Activated naive CD4-positive, alpha-beta T cell treated with Interleukin-2 at 50 U/mL for 16 hours (primary cell): ENCODE measurements around the gene STXBP4.

ENCODE experiments used
- DNase-seq: peaks from one replicate; pipeline ENCODE4 v3.0.0-alpha.2; 2020

The STXBP4 gene

DNA sequence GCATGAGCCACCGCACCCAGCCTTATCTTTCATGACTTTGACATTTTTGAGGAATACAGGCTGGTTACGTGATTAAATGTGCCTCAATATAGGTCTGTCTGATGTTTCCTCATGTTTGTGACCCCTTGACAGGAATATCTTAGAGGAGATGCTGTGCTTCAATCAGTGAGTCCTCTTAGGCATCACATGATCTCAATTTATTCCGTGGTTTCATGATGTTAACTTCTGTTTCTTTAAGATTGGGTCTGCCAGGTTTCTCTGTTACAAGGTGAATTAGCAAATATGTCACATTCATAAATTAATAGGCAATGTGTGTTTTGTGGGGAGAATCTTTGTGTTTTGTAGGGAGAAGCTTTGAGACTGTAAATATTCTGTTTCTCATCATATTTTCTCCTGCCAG lies 3.3 kb downstream of the STXBP4 start:
- DNase-seq, result no peak

DNA sequence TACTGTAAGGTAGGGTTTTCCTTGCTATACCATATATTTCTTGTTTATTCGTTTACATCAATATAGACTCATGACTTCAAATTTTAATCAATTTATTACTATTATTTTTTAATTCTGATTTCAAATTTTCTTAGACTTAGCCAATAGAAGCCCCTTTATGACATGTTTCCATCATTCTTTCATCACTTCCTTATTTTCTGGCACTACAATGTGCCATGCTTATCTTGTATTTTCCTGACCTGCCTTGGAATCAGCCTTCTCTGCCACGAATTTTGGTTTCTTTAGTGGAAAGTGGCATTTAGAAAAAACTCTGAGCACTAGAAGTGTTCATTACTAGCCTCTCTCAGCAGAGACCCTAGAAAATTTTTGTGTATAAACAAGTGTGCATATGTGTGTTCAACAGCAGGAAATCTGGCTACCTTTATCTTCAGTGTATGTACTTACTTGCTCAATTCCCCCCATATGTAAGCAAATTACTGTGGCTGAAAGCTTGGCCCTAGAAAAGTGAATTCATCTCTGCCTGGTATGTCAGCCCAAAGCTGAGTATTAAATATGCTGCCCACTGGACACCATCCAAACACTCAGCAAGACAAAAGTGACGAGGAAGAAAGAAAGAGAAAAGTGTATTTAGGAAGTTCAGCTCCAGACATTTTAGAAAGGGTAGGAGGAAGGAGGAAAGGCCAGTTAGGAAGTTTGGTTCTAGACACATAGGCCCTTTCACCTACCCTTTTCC lies 4.0 kb downstream of the STXBP4 start:
- no peak for DNase-seq

DNA sequence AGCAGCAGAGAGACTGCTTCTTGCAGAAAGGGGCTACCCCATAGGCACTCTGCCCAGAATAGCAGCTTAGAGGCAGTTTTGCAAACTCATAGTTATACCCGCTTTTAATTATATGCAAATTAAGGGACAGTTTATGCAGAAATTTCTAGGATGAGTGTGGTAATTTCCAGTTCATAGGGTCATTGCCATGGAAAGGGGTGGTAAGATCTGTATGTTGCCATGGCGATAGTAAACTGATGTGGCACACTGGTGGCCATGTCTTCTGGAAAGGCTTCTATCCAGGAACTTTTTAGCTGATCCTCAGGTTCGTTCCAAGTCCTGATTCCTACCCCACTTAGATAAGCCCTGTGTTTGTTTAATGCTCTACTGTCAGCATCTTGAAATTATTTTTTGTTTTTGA lies 6.2 kb downstream of the STXBP4 start:
- no peak for DNase-seq

GRCh38 chr17:54976316-54976715 lies 7.8 kb downstream of the STXBP4 start:
- DNase-seq, result no peak

DNA sequence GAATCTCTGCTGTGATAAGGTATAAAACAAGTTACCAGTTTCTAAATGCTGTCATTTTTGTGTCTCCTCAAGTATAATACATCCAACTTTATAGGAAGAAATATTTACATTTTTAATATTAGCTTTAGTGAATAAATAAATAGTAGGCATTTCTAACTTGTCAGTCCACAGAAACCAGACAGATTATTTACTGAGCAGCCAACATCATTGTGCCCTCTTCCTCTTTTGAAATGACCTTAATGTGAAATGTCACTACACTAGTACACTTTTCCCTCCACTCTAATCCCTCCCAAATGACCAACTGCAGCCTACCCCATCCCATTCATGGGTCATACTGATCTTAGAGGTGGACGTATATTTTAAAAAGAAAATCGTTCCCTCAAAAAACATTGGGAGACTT lies 9.2 kb downstream of the STXBP4 start:
- no peak for DNase-seq

DNA sequence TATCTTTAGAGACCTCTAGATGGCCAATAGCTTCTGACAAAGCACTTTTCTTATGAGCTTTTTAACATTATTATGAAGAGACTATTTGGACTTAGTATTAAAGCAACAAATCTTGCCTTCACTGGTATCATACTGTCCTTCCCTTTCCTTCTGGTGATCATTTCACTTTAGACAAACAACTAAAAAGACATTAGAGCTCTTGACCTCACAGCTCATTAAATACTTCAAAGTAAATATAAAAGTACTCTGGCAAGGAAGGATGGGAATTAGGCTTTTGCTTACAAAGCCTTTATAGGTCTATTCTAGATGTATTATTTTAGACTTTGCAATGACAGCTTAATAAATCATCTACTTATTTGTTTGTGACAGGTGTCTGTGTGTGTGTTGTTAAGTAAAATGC lies 11.1 kb downstream of the STXBP4 start:
- DNase-seq, result no peak

GRCh38 chr17:54980375-54980774 lies 11.8 kb downstream of the STXBP4 start:
- no peak for DNase-seq

DNA sequence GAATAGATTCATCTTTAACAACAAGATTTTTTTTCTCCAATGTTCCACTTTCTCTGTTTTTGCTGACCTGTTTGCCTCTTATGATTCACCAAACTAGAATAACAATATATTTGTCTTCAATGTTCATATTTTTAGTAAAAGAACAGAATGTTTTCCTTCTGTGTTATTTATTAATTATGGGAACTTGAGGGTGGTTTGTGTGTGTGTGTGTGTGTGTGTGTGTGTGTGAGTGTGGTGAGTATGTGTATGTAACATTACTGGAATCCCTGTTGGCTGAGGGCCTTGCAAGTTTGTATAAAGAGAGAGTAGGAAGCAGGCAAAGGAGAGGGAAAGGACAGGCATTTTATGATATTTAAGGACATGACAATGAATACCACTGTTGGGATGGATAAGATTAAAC lies 13.8 kb downstream of the STXBP4 start:
- no peak for DNase-seq

DNA sequence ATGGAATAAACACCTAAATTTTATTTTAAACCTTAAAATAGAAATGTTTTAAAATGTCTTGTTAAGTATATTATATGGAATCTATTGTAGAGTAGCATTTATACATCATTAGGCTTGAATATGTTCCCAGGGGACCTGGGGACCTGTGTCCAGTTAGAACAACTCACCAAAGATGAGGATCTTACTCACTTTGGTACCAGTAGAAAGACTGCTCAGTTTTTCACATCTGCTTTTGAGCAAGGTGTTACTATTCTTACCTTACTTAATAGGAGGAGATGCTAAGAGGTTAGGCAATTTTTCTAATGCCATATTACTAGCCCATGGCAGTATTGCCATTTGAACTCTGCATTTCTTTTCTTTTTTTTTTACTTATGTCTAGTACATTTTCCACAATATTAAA lies 14.7 kb downstream of the STXBP4 start:
- no peak for DNase-seq

DNA sequence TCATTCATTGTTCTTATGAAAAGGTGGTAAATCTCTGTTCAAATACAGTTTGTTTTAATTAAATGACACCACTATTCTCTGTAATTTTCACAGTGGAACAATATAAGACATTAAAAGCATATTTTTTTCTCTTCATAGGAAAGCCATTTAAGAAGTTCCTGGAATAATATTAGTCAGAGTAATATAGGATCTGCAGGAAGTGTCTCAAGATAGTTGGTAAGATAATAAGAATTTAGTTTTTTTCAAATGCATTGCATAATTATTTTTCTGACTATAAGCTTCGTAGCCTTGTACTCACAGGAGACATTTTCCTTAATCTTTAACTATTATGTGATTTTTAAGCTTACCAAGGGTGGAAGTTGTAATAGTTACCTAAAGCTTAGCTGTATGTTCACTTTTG lies 16.9 kb downstream of the STXBP4 start:
- DNase-seq, result no peak

DNA sequence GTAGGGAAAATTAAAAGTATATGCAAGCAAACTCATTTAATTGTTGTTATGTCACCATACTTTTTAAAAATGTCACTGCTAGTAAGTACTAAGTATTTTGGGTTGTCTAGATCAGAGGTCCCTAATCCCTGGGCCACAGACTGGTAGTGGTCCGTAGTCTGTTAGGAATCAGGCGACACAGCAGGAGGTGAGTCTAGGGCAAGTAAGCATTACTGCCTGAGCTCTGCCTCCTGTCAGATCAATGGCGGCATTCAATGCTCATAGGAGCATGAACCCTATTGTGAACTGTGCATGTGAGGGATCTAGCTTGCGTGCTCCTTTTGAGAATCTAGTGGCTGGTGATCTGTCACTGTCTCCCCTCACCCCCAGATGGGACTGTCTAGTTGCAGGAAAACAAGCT lies 21.6 kb downstream of the STXBP4 start:
- DNase-seq, result no peak

GRCh38 chr17:54991567-54991966 lies 23.0 kb downstream of the STXBP4 start:
- no peak for DNase-seq

- DNase-seq, result no peak
Observed at GRCh38 chr17:54992797-54993639, 24.5 kb downstream of the STXBP4 start.

DNA sequence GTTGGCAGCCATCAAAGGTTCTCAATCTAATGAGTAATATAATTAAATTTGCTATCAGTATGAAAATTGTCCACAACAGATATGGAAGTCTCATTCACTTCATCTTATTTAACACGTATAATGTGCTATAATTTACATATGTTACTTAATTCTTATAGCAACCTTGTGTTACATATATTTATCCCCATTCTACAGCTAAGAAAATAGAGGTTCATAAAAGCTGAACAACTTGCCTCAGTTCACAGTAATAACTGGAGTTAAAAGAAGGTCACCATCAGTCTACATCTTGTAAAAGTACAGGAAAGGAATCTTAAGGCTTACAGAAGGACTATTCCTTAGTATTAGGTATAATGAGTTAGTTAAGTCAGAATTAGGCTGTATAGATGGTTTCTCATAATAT lies 27.9 kb downstream of the STXBP4 start:
- no peak for DNase-seq

DNA sequence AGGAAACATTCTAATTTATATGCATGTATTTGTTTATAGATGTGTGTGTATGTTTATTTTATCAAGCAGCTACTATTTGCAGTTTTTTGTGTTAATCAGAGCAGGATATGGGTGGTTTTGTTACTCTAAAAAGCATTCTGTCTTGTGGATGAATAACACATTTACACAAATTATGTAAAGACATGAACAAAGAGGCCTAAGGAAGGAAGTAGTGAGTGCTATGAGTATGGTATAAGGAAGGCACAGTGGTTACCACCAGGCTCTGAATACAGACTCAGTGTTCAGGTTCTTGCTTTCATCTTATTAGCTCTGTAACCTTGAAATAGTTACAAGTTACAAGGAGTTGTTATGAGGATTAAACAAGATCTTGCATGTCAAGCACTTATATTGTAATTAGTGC lies 33.9 kb downstream of the STXBP4 start:
- no peak for DNase-seq

GRCh38 chr17:55004484-55004883 lies 35.9 kb downstream of the STXBP4 start:
- DNase-seq, result no peak

GRCh38 chr17:55005520-55005919 lies 37.0 kb downstream of the STXBP4 start:
- no peak for DNase-seq

GRCh38 chr17:55023626-55024025 lies 55.1 kb downstream of the STXBP4 start:
- DNase-seq, result no peak

GRCh38 chr17:55037828-55038227 lies 69.3 kb downstream of the STXBP4 start:
- no peak for DNase-seq

- no peak for DNase-seq
Observed at GRCh38 chr17:55038291-55038690, 69.7 kb downstream of the STXBP4 start.

DNA sequence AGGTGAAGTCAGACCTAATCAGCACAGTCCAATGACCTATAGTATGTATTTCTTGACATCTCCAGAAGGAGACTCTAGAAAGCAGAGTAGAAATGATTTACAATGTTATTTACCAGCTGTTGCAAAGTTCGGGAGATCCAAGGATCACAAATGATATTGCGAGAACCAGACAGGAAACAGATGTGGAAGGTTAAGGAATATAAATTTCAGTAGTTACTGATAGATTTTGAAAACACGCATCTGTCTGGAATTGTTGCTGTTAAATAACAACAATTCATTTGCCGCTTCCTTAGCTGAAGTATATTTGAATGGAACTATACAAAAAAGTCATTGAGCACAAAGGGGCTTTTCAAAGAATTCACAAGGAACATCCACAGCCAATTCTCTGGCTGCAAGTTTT lies 72.0 kb downstream of the STXBP4 start:
- DNase-seq, result no peak

DNA sequence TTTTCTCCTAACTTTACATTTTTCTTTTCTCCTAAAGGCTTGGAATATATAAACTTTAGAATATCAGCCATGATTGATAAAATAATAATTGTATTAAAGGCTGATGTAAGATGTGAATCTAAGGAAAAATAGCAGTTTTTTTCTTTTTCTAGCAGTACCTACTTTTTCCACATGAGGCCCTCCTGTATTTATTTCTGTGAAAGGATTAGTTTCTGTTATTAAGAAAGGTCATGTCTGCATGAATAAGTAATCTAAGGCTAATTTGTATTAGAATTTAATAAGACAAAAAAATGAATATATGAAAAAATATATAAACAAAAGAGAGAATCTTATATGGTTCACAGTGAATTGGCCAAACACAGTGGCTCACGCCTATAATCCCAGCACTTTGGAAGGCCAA lies 85.3 kb downstream of the STXBP4 start:
- no peak for DNase-seq

DNA sequence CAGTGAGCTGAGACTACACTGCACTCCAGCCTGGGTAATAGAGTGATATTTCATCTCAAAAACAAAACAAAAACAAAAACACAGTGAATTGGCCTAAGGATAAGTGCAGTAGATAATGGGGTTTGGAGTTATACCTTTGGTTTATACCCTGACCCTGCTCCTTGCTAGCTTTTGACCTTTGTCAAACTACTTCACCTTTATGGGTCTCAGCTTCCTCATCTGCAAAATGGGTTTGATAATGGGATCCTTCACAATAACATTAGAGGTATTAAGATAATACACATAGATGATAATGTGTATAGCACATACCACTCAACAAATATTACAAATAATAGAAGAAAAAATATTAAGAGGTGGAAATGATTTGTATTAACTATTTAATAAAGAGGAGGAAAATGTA lies 85.9 kb downstream of the STXBP4 start:
- DNase-seq, result no peak

DNA sequence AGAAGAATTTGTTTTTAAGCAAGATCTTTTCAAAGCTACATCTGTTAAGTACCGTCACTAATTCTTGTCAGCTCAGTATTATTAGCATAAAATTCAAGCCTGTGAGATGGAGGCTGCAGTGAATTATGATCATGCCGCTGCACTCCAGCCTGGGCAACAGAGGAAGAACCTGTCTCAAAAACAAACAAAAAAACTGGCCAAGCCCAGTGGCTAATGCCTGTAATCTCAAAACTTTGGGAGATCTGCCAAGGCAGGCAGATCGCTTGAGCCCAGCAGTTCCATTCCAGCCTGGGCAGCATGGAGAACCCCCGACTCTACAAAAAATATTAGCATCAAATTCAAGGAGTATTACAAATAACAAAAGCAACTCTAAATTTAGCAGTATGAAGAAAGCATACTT lies 88.0 kb downstream of the STXBP4 start:
- DNase-seq, result no peak

GRCh38 chr17:55057184-55057583 lies 88.6 kb downstream of the STXBP4 start:
- DNase-seq, result no peak
